ENCODE measurements around the gene NLN. TPM values are rescaled to one million over a fixed set of nuclear protein-coding genes. Genes with fewer than 3 reads are reported as not detected.
"Not testable (repeated sequence)": the region's sequence is repeated elsewhere in the genome, so short reads cannot be mapped to it uniquely, and the experiment has no call there.

The NLN gene
- polyA plus RNA-seq, 1 experiment: 15.4 TPM

DNA sequence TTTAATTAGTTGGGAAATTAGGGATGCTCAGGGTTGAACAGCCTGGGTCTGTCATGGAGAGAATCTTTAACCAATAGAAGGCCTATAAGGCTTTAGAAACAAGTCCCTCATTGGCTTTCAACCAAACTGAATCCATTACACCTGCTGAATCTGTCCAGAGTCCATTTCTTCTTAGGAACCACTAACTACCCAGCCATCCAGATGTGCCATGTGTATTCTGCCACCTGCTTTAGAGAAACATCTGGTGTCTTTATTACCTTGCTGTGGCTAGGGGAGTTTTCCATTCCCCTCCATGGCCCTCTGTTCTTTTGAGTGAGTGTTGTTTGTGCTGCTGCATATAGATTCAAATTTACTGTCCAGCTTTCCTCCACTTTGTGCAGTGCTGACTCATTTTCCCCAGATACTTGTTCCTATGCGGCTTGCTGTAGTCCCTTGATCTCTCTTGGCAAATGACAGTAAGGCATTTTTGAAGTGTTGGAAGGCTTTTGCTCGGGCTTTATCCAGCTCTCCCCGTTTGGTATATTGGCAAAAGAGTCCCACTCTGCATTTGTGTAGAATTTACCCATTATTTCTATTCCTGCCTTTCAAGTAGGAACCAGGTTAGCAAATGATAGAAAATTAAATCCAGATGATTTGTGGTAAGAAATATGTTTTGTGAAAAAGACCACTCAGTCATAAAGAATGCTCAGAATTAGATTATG lies 54.6 kb downstream of the NLN start:
- TF ChIP-seq, protein P1, sequence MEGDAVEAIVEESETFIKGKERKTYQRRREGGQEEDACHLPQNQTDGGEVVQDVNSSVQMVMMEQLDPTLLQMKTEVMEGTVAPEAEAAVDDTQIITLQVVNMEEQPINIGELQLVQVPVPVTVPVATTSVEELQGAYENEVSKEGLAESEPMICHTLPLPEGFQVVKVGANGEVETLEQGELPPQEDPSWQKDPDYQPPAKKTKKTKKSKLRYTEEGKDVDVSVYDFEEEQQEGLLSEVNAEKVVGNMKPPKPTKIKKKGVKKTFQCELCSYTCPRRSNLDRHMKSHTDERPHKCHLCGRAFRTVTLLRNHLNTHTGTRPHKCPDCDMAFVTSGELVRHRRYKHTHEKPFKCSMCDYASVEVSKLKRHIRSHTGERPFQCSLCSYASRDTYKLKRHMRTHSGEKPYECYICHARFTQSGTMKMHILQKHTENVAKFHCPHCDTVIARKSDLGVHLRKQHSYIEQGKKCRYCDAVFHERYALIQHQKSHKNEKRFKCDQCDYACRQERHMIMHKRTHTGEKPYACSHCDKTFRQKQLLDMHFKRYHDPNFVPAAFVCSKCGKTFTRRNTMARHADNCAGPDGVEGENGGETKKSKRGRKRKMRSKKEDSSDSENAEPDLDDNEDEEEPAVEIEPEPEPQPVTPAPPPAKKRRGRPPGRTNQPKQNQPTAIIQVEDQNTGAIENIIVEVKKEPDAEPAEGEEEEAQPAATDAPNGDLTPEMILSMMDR (IDR thresholded peaks at IDR 0.05; ENCODE audit: insufficient read depth, low read depth, low read length): no peak
- CTCF ChIA-PET: interaction anchor here (1.1 kb wide), 1 partner anchor 24 kb away, joined by 3 read pairs; no protein-coding TSS in a partner anchor
- H3K36me3 ChIP-seq (ENCODE audit: control insufficient read depth, insufficient read depth, low read length): 0 out of 2 replicates have a peak, but pooled peaks cover under 1% of the 10 kb centered on the region
- H3K27me3 ChIP-seq (ENCODE audit: control insufficient read depth, insufficient read depth, low read length): no peaks in the 10 kb centered on the region
- POLR2A ChIA-PET: no interaction called here
- H3K4me3 ChIP-seq (ENCODE audit: low read depth, low read length): no peak overlapping the region
- peak; percentile 33 for DNase-seq (ENCODE audit: low read depth)

DNA sequence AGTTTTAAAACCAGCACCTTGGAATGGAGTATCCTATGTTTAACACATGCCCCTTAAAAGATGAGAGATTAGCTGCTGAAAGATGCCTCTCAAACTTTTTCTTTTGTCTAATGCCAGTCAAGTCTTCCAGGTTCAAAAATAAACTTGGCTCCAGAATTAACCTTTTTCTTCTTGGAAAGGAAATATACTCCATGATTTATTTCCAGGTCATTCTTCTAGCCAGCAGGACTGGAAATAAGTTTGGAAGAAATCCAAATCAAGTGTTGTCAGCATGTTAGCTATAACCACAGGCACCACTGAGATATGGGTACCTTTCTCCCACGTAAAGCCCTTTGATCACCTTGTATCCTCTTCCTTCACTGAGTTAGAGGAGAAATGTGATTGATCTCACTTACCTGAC lies 56.1 kb downstream of the NLN start:
- POLR2A ChIA-PET: no interaction called here
- Histone ChIP-seq H3K36me3 (ENCODE audit: control insufficient read depth, insufficient read depth, low read length) (peaks cover 2% of the 10 kb centered on the region; the same call in 1 of the 2 replicates), H3K27me3 (ENCODE audit: control insufficient read depth, insufficient read depth, low read length) (no peaks in the 10 kb centered on the region), H3K4me3 (ENCODE audit: low read depth, low read length) (no peak overlapping the region)
- DNase-seq (ENCODE audit: low read depth): no peak
- TF ChIP-seq, protein P1 (IDR thresholded peaks at IDR 0.05; ENCODE audit: insufficient read depth, low read depth, low read length): no peak
- CTCF ChIA-PET: no interaction called here

DNA sequence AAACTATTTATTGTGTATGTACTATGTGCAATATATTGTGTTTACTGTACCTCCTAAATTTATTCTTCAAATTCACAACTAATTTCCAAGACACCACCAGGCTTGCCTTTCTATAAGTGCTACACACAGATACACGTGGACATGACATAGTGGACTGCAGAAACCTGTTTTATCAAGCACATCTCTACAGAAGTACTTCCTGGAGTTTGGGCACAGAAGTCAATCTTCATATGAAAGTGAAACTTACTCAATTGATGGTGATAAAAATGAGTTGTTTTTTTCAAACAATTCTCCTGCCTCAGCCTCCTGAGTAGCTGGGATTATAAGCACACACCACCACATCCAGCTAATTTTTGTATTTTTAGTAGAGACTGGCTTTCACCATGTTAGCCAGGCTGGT lies 57.6 kb downstream of the NLN start:
- CTCF ChIA-PET: no interaction called here
- DNase-seq (ENCODE audit: low read depth): no peak
- Histone ChIP-seq H3K36me3 (ENCODE audit: control insufficient read depth, insufficient read depth, low read length) (peaks cover 2% of the 10 kb centered on the region; the same call in 1 of the 2 replicates), H3K4me3 (ENCODE audit: low read depth, low read length) (no peak overlapping the region), H3K27me3 (ENCODE audit: control insufficient read depth, insufficient read depth, low read length) (no peaks in the 10 kb centered on the region)
- POLR2A ChIA-PET: no interaction called here
- TF ChIP-seq, protein P1 (IDR thresholded peaks at IDR 0.05; ENCODE audit: insufficient read depth, low read depth, low read length): no peak

DNA sequence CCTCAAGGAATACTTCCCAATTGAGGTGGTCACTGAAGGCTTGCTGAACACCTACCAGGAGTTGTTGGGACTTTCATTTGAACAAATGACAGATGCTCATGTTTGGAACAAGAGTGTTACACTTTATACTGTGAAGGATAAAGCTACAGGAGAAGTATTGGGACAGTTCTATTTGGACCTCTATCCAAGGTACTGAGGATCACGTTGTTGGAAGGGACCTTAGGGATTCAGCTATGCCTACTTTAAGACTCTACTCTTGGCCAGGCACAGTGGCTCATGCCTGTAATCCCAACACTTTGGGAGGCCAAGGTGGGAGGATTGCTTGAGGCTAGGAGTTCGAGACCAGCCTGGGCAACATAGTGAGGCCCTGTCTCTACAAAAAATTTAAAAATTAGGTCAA lies 66.3 kb downstream of the NLN start:
- H3K27me3 ChIP-seq (ENCODE audit: control insufficient read depth, insufficient read depth, low read length); H3K4me3 ChIP-seq (ENCODE audit: low read depth, low read length); H3K36me3 ChIP-seq (ENCODE audit: control insufficient read depth, insufficient read depth, low read length); DNase-seq (ENCODE audit: low read depth); POLR2A ChIA-PET: not testable (repeated sequence)
- CTCF ChIA-PET: interaction anchor here (1.2 kb wide), 1 partner anchor 32 kb away, joined by 4 read pairs; no protein-coding TSS in a partner anchor

DNA sequence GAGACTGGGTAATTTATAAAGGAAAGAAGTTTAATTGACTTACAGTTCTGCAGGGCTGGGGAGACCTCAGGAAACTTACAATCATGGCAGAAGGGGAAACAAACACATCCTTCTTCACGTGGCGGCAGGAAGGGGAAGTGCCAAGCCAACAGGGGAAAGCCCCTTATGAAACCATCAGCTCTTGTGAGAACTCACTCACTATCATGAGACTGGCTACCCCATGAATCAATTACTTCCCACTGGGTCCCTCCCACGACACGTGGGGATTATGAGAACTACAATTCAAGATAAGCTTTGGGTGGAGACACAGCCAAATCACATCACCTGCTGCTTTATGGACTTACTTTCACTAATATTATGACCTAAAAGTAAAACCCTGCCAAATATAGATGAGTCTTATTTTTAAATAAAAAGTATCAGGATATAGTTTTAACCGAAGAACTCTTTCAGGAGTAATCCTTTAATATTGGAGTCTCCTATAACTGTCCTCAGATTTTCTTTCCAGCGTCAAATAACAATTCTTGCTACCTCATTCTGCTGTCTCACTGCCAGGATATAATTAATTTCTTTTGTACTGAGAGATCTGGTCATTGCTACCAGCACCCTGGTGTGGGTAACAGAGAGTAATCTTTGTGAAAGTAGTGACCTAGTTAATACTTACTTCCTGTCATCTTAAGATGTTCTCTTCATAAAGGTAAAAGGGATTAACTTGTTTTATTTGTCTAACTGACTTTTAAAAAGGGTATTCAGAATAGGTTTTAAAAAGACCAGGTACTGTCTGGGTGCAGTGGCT lies 68.6 kb downstream of the NLN start:
- POLR2A ChIA-PET: no interaction called here

More for the DNA sequence above, 68.6 kb downstream of the NLN start:
- H3K27me3 ChIP-seq (ENCODE audit: control insufficient read depth, insufficient read depth, low read length): no peaks in the 10 kb centered on the region; the same call in 1 of the 2 replicates
- DNase-seq (ENCODE audit: low read depth): no peak
- no peaks in the 10 kb centered on the region for H3K36me3 ChIP-seq (ENCODE audit: control insufficient read depth, insufficient read depth, low read length)
- TF ChIP-seq, protein P1 (IDR thresholded peaks at IDR 0.05; ENCODE audit: insufficient read depth, low read depth, low read length): no peak
- no peak overlapping the region for H3K4me3 ChIP-seq (ENCODE audit: low read depth, low read length)
- CTCF ChIA-PET: interaction anchor here (0.6 kb wide), 1 partner anchor 27 kb away, joined by 3 read pairs; no protein-coding TSS in a partner anchor
